22Rv1 (cell line): ENCODE measurements around the gene MAGEC2.

Experiments
- CTCF ChIP-seq: fragments of 450-650 bp; IDR thresholded peaks from 2 replicates; pipeline ENCODE4 v1.5.1; 2017; ENCODE audit warnings: mild to moderate bottlenecking
- ZFX ChIP-seq: fragments of 450-650 bp; IDR thresholded peaks from 2 replicates; pipeline ENCODE4 v1.6.1; 2017; ENCODE audit warnings: antibody characterized with exemption, borderline replicate concordance

- TF ChIP-seq CTCF = no peak
- TF ChIP-seq ZFX = no peak
Measured at GRCh38 chrX:142214081-142214480, 9.0 kb upstream of the MAGEC2 start.
